HepG2 (cell line): ENCODE measurements around the gene IGSF21.

ENCODE experiments used
- CTCF ChIP-seq: sonication (generic); formaldehyde crosslinking; IDR thresholded peaks from 2 replicates; pipeline ENCODE4 v1.5.0; 2020; ENCODE audit warnings: mild to moderate bottlenecking, missing genetic modification reagents, moderate library complexity
- JUND ChIP-seq: sonication (generic); formaldehyde crosslinking; IDR thresholded peaks from 2 replicates; pipeline ENCODE4 v1.8.0; 2022; ENCODE audit warnings: mild to moderate bottlenecking, missing genetic modification reagents
- MYPOP ChIP-seq: sonication (generic); formaldehyde crosslinking; IDR thresholded peaks from 2 replicates; pipeline ENCODE4 v1.8.1; 2023; ENCODE audit warnings: mild to moderate bottlenecking, moderate library complexity, missing genetic modification reagents
- POLR2AphosphoS5 ChIP-seq: IDR thresholded peaks from 2 replicates; pipeline ENCODE4 v1.6.1; 2012; ENCODE audit warnings: low read depth, low read length
- REPIN1 ChIP-seq: sonication (generic); formaldehyde crosslinking; IDR thresholded peaks from 2 replicates; pipeline ENCODE4 v1.8.0; 2022; ENCODE audit warnings: missing genetic modification reagents, low read depth, mild to moderate bottlenecking, borderline replicate concordance

GRCh38 chr1:18094096-18094495, 13.5 kb upstream of the IGSF21 start:
- TF ChIP-seq MYPOP (CRISPR knock-in tag) (no peak), JUND (no peak), REPIN1 (CRISPR knock-in tag) (no peak), POLR2AphosphoS5 (no peak), CTCF (CRISPR knock-in tag) (no peak)
